G401 (cell line): ENCODE results near the gene CACNB3. TPM values are rescaled to one million over a fixed set of nuclear protein-coding genes. Genes with fewer than 3 reads are reported as not detected.

Experiments used
- DNase-seq: peaks from one replicate; pipeline ENCODE4 v3.0.0-alpha.2; 2015; ENCODE audit warnings: low spot score
- in situ Hi-C: cut with HindIII; loops from 2 replicates; pipeline ENCODE4 v1.10.0; 2016; ENCODE audit warnings: low sequenced_read_pairs, mixed read lengths
- total RNA-seq: library from RNA; depleted of rRNA; stranded (reverse); fragments of >200 nt; shearing (Covaris generic); gene quantifications from 2 replicates; pipeline ENCODE4 v1.2.3, GENCODE V29; 2014

The CACNB3 gene
- total RNA-seq, 1 experiment from 2014 or later: 2.9 TPM

DNA sequence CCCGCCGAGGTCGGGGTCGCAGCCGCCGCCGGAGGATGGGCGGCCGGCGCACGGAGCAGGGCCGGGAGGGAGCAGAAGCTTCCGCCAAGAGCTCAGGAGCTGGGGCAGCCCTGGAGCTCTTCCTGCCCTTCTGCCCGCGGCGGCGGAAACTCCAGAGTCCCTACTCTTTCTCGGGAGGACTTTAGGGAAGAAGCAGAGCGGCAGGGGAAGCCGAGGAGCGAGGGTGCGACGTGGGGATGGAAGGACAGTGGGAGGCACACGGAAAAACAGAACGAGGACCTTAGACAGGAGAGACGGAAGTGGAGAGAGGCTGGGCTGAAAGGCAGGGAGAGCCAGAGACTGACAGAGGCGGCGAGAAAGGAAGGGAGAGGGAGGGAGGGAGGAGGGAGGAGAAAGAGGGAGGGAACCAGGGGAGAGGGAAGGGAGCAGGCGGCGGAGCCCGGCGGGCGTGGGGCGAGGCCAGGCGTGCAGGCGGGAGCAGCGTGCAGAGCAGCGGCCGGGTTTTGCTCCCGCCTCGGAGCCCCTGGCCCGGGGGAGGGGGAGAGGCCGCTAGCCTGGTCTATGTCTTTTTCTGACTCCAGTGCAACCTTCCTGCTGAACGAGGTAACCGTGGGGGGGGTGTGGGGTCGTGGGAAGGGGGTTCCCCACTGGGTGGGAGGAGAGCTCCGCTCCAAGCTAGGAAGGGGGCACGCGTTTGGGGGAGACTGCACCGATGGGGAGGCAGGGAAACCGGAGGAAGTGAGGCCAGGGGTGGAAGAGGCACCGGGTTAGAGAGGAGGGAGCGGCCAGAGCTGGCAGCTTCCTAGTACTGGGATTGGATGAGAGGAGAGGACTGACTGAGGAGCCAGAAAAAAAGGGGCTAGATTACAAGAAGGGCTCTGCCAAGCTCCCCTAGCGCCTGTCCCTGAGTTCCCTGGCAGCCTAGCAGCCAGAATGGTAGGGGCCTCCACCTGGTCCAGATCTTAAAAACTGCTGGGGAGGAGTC is 2.9 kb upstream of the CACNB3 start:
- DNase-seq: peak; percentile 91
- in situ Hi-C loops: no loop called here

DNA sequence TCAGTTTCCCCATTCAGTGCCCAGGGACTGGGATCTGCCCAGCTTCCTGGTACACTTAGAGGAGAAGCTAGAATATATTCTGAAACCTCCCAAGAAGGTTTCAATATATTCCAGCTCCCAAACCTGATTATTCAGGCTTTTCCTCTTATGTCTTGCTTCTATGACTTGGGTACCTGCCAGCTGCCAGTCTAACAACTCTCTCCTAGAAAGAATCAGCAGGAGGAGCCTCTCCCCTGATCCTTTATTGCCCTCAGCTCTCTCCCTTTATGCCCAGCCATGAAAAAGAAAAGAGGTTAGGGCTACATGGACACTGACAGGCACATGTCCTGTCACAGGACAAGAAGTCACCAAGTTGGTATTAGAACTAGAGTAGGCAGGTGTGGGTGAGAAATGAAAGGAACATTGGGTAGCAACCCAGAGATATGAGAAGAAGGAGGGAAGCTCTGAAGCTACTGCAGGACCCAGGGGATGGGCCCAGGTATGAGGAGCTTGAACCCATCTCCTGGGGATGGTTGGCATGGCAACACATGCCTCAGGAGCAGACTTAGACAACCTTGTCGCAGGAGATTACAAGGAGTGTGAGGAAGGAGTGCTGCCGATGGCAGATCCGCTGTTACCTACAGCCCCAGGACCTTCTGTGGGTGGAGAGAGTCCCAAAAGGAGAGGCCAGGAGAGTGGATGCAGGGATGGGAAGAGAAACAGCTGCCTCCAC is 2.0 kb upstream of the CACNB3 start:
- peak; percentile 29 for DNase-seq
- in situ Hi-C loops: no loop called here

DNA sequence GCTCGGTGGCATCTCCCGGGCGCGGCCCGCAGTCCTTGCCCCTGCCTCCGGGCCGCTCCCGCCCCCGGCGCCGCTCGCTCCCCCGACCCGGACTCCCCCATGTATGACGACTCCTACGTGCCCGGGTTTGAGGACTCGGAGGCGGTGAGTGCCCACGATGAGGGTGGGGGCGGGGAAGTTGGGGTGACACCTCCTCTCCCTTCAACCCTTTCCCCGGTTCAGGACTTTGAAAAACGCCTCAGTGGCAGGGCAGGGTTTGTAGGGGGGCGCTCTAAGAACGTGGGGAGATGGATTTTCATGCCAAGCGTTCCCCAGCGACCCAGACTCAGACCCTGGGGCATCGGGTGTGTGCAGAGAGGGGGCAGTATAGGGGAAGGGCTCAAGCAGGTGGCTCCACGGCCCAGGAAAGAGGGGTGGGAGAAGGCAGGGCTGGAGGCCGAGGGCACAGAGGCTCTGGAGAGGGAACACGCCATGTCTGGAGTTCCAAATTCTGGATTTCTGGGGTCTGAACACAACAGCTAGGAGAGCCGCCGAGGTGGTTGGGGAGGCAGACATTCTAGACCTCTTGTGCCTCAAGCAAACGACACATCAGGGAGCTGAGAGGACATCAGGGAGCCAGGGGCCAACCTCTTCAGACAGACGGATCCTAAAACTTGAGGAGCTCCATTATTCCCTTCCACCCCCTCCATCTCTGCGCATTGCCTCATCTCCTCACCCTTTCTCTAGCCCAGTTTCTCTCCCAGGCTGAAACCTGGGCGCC is 715 bp downstream of the CACNB3 start:
- DNase-seq: peak; percentile 55
- in situ Hi-C loops: no loop called here

DNA sequence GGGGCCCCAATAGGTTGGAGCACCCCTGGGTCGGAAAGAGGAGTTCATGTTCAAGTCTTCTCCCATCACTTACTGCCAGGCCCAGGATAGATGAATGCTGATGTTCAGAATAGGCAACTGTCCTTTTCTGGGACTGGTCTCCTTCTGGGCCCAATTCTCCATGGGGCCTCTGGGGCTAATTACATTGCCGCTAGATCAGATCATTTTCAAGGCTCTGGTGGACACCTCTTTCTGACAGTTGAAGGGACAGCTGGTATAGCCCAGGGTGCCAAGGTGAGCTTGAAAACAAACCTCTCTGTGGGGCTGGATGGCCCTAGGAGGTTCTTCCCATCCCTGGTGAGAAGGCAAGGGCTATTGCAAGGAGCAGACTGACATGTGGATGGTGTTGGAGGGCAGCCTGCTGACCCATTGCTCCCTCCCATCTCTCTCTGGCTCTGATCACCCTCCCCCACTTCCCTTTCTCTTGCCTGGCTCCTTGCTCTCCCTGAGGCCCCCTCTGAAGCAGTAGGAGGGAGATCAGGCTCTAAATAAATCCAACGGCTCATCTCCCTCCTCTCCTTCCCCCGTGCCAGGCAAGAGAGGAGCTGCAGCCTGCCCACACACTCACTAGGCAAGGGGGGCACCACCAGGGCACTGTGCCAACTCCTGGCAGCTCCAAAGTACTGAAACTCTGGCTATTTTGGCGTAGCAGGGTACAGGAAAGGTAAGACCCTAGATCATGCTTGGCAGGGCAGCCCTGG is 1.9 kb downstream of the CACNB3 start:
- in situ Hi-C loops: no loop called here
- peak; percentile 55 for DNase-seq

DNA sequence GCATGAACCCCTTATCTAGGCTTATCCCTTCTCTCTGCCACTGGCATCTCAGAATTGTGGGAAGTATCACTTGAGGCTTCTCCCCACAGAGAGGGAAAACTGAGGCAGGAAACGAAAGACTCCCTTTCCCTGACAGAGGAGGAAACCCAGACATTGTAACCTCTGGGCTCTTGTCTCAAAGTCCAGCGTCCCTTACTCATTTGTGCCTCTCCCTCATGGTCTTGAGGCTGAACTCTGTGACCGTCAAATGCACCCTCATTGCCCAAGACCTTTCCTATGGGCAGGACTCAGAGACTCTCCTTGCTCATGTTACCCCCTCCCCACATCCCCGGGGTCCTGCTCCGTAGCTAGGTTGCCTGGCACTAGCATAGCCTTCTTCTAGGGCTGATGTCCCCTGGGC is 3.8 kb downstream of the CACNB3 start:
- no peak for DNase-seq
- in situ Hi-C loops: no loop called here

DNA sequence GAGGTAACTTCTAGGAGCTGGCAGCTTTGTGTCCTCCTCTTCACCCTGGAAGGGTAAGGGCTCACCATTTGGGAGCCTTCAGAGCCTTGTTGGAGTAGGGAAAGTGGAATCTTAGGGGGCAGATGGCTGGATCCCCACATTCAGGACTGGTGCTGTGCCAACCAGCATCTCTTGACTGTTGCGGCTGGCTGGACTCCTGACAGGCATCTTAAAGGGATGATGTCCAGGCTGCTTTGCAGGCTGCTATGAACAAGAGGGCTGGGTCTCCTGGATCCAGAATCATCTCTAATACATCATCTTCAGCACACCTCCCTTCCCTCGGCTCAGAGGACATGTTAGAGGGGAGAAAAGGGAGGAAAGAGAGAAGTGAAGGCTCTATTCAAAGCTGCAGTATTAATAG is 4.4 kb downstream of the CACNB3 start:
- in situ Hi-C loops: no loop called here
- peak; percentile 37 for DNase-seq

DNA sequence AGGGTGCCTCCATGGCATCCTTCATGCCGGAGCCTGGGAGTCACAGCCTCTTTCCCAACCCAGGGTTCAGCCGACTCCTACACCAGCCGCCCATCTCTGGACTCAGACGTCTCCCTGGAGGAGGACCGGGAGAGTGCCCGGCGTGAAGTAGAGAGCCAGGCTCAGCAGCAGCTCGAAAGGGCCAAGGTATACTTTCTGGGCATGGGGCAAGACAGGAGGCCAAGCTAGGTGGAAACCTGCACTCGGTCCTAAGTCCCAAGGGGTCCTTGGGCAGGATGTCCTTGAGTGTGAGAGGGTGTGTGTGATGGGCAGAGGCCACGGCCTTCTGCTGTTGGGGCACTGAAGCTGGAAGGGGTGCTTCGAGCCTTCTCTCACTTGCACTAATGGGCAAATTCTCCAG is 5.0 kb downstream of the CACNB3 start:
- in situ Hi-C loops: no loop called here
- no peak for DNase-seq

DNA sequence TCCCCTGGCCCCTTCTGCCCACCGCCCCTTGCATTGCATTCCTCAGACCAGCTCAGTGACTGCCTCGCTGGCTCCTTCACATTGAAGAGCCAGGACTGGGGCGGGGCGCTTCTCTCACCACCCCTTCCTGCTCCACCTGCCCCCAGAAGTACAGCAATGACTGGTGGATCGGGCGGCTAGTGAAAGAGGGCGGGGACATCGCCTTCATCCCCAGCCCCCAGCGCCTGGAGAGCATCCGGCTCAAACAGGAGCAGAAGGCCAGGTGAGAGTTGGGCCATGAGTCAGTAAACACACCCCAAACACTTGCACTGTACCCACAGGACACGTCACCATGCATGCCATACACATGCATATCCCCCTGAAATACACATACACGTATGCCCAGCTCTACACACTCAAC is 5.8 kb downstream of the CACNB3 start:
- in situ Hi-C loops: no loop called here
- no peak for DNase-seq

DNA sequence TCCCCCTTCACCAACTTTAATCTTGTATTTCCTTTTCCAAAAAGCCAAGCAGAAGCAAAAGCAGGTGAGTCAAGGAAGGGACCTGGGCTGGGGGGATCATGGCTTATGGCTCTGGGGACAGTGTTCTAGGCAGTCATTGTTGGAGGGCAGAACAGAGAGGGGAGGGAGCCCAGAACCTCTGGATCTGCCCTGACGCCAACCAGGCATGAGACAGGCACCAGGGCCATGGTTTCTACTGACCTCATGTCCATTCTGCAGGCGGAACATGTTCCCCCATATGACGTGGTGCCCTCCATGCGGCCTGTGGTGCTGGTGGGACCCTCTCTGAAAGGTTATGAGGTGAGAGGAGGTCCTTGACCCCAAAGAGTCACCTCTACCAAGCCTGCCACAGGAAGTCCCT is 6.6 kb downstream of the CACNB3 start:
- in situ Hi-C loops: no loop called here

DNA sequence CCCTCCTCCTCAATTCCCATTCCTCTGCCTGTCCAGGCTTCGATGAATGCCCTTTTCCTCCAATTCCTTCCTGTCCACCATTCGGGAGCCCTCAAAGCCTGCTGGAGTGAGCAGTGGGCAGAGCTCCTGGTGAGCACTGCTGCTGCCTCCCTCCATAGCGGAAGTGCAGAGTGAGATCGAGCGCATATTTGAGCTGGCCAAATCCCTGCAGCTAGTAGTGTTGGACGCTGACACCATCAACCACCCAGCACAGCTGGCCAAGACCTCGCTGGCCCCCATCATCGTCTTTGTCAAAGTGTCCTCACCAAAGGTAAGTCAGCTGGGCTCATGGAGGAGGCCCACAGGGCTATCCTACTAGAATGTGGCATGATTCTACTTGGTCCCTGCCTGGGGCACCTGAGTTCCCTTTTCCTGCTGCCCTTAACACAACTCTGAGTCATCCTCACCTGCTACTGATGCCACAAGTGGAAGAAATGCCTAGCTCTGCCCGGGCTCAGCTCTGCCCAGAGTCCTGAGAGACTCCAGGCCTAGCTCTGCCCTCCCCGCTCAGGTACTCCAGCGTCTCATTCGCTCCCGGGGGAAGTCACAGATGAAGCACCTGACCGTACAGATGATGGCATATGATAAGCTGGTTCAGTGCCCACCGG is 8.0 kb downstream of the CACNB3 start:
- in situ Hi-C loops: no loop called here
- DNase-seq: no peak

More for the DNA sequence above, 6.6 kb downstream of the CACNB3 start:
- DNase-seq: no peak

DNA sequence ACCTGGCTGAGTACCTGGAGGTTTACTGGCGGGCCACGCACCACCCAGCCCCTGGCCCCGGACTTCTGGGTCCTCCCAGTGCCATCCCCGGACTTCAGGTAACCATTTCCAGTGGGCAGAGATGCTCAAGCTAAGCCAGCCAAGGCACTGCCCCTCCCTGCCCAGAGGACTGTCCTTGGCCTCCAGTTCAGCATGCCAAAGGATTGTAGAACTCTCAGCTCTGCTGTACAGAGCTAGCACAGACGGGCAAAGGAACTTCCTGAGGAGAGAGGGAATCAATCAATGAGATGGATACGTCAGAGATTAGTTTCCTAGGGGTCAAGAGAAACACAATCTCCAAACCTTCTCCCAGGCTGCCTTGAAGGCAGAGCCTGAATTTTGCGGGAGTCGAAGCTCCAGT is 8.7 kb downstream of the CACNB3 start:
- DNase-seq: no peak
- in situ Hi-C loops: no loop called here

DNA sequence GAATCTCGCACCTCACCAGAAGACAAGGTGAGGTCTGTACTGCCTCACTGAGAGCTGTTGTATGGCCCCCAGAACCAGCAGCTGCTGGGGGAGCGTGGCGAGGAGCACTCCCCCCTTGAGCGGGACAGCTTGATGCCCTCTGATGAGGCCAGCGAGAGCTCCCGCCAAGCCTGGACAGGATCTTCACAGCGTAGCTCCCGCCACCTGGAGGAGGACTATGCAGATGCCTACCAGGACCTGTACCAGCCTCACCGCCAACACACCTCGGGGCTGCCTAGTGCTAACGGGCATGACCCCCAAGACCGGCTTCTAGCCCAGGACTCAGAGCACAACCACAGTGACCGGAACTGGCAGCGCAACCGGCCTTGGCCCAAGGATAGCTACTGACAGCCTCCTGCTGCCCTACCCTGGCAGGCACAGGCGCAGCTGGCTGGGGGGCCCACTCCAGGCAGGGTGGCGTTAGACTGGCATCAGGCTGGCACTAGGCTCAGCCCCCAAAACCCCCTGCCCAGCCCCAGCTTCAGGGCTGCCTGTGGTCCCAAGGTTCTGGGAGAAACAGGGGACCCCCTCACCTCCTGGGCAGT is 9.3 kb downstream of the CACNB3 start:
- DNase-seq: peak; percentile 44
- in situ Hi-C loops: no loop called here

DNA sequence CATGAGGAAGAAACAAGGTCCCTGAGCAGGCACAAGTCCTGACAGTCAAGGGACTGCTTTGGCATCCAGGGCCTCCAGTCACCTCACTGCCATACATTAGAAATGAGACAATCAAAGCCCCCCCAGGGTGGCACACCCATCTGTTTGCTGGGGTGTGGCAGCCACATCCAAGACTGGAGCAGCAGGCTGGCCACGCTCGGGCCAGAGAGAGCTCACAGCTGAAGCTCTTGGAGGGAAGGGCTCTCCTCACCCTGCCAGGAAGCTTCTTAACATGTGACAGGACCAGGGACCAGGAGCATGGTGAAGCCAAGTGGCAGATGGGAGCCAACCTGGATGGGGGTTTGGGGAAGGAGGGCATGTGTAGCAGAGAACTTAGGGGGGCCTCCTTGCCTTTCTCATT is 10.0 kb downstream of the CACNB3 start:
- in situ Hi-C loops: no loop called here
- peak; percentile 69 for DNase-seq

DNA sequence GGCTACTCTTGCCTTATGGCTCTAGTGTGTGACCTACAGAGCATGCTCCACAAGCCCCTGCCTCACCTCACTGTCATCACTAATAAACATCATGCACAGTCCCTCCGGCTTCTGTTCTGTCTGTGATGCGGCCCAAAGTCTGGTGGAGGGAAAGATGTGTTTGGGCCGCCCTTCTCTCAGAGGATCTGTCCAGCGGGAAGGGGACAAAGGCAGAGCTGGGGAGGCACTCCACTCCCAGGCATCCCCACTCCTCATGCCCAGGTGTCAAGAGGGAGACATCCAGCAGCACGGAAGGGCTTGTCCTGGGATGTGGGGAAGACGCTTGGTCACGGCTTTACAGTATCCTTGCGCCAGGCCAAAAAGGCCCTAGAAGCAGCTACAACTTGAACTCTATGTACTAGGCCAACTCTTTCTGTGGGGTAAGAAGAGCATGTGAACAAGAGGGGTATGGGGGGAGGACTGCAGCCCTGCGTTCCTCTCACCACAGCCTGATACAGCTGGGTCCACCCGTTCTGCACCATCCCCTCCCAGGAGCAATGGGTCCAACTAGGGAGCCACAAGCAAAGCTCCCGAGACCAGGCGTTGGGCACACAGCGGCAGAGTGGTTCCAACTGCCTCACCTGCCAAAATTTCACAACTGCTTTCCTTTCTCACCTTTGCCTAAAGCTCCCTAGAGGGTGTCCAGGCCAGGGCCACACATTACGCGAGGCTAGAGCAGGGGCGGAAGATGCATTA is 10.7 kb downstream of the CACNB3 start:
- in situ Hi-C loops: no loop called here
- no peak for DNase-seq

DNA sequence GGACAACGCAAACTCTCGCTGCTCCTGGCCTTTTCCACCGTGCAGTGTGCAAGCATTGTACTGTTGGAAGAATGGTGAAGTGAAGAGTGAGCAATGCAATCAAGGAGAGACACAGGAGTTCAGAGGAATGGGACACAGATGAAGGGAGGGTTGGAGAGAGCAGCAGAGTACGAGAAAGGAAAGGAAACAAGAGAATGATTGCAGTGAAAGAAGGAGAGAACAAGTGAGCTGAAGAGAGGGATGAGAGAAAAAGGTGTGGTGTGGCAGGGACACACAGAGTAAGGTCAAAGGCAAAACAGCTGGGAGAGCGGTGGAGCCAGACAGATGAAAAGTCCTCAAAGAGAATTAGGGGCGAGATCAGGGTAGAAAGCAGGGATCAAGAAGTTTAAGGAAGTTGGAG is 13.0 kb downstream of the CACNB3 start:
- in situ Hi-C loops: no loop called here
- DNase-seq: no peak

DNA sequence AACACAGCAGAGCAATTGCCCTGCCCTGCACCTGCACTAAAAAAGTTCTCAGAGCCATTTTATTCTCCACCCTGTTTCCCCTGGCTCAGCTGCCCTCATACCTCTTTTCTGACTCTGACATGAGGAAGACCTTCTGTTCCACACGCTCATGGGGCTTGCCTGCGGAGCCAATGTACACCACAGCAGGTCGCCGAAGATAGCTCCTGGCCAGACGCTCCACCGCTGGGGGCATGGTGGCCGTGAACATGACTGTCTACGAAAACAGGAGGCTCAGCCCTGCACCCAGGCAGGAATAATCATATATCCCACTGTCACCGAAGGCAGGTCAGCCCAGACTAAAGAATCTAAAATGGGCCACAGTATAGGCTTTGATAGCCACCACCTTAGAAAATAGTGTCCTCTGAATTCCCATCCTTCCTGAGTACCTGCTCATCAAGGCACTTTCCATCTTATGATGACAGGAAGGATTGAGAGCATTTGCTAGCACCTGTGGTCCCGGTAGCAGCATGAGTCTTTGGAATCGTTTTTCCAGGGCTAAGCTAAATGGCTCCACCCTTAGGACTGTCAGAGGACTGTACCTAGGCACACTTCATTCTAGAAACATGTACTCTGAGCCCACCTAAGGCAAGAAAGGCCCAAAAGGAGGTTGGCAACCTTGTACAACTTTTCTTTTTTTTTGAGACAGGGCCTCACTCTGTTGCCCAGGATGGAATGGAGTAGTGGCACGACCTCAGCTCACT is 14.2 kb downstream of the CACNB3 start:
- in situ Hi-C loops: no loop called here
- no peak for DNase-seq

DNA sequence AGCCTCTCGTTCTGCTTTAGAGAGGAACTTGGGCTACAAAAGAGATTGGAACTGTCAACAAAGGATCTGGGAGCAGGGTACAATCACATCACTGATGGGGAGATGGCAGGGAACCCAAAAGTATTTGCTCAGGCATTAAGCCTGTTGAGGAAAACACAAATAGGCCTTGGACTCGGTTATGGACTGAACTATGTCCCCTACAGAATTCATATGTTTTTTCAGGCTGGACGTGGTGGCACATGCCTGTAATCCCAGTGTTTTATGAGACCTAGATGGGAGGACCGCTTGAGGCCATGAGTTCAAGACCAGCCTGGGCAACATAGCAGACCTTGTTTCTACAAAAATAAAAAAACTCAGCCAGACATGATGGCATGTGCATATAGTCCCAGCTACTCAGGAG is 19.8 kb downstream of the CACNB3 start:
- in situ Hi-C loops: no loop called here
- DNase-seq: no peak
